Measurements from ENCODE around the gene LAPTM5. TPM values are rescaled to one million over a fixed set of nuclear protein-coding genes. Genes with fewer than 3 reads are reported as not detected.

The LAPTM5 gene
- total RNA-seq, 4 donors from 2014 or later, result 8.7 to 21.5 (median 15.6) TPM

DNA sequence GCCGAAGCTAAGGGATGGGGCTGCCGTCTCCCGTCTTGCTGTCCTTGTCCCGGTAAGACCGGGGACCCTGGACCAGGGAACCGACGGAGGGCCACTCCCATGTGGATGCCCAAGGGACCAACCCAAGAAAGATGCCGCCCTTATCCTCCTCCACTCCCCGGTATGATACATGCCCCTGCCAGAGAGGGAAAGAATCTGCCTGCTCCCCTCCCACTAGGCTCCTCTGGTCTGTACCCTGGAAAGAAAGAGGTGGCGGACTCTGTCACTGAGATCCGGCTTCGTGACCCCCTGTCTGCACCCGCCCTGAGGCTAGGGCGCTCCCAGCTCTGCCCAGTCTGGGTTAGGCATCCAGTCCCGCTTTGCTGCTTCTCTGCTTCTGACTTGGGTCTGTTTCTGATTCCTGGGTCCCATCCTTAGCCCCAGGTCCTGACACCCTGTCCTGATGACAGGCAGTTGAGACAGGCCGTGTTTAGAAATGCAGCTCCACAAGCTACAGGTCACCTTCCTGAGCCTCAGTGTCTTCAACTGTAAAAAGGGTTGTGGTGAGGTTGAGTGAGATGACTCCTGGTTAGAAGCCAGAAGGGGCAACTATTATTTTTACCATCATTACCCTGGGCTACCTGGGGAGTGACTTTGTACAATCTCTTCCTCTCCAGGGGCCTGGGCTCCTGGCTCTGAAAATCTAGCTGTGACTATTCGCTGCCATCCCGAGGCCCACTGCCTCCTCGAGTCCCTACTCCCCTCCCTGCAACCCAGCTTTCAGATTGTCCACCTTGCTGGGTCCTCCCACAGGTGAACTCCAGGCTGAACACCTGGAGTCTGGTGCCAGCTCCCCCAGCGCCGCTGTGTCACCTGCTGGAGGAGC is 37.9 kb downstream of the LAPTM5 start:
- DNase-seq (ENCODE audit: low spot score in 2 of 2), result no peak
- intact Hi-C loops (cut with DNase I; ENCODE audit: low total_unique reads), result loop anchor here (2.0 to 5.0 kb wide), 2 partner anchors 61 to 193 kb away; no protein-coding TSS in a partner anchor
- 27 to 31% methylated on average over 16 to 21 of the region's 21 CpGs for WGBS, 2 donors
- no peak overlapping the region for H3K4me3 ChIP-seq (ENCODE audit: low read depth, poor library complexity, severe bottlenecking)
- TF ChIP-seq POLR2A (IDR thresholded peaks at IDR 0.05), result no peak
- TF ChIP-seq, protein P1, sequence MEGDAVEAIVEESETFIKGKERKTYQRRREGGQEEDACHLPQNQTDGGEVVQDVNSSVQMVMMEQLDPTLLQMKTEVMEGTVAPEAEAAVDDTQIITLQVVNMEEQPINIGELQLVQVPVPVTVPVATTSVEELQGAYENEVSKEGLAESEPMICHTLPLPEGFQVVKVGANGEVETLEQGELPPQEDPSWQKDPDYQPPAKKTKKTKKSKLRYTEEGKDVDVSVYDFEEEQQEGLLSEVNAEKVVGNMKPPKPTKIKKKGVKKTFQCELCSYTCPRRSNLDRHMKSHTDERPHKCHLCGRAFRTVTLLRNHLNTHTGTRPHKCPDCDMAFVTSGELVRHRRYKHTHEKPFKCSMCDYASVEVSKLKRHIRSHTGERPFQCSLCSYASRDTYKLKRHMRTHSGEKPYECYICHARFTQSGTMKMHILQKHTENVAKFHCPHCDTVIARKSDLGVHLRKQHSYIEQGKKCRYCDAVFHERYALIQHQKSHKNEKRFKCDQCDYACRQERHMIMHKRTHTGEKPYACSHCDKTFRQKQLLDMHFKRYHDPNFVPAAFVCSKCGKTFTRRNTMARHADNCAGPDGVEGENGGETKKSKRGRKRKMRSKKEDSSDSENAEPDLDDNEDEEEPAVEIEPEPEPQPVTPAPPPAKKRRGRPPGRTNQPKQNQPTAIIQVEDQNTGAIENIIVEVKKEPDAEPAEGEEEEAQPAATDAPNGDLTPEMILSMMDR (IDR thresholded peaks at IDR 0.05), result peak in 1 of 3 donors; percentile 4

DNA sequence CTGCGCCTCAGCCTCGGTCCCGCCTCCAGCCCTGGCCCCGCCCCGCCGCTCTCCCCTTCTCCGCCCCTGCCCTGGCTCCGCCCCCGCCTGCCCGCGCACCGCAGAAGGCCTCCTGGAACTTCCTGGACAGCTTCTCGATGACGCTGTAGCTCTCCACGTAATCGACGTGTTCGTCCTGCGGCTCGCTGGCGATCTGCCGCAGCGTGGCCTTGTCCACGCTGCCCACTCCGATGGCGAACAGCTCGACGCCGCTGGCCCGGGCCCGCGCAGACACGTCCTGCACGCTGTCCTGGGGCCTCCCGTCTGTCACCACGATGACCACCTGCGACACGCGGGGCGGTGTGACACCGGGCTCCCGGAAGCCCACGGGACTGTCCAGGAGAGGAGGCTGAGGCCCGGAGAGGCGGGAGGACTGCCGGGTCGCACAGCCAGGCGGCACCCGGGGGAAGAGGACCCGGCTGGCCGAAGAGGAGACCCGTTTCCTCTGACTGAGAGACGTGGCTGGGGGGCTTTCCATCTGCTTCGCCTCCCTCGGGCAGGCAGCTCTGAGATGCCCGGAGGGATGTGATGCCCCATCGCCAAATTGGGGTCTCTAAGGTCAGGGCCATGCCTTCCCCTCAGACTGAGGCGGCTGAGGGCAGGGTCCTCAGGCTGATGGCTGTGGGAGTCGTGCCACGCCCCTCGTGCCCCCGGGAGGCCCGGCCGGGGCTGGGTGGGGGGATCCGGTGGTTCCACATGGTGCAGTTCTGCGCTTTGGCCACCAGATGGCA is 38.8 kb downstream of the LAPTM5 start:
- intact Hi-C loops (cut with DNase I; ENCODE audit: low total_unique reads), result no loop called here
- whole genome bisulfite sequencing, 2 donors, result 0% methylated on average over 12 to 30 of the region's 66 CpGs
- H3K4me3 ChIP-seq (ENCODE audit: low read depth, poor library complexity, severe bottlenecking), result peak overlapping the region; percentile 52
- peak; percentile 76 to 97 for DNase-seq (ENCODE audit: low spot score in 2 of 2)
- TF ChIP-seq POLR2A (IDR thresholded peaks at IDR 0.05), result peak in 1 of 2 donors; percentile 83
- TF ChIP-seq, protein P1 (IDR thresholded peaks at IDR 0.05), result peak in 1 of 3 donors; percentile 97

DNA sequence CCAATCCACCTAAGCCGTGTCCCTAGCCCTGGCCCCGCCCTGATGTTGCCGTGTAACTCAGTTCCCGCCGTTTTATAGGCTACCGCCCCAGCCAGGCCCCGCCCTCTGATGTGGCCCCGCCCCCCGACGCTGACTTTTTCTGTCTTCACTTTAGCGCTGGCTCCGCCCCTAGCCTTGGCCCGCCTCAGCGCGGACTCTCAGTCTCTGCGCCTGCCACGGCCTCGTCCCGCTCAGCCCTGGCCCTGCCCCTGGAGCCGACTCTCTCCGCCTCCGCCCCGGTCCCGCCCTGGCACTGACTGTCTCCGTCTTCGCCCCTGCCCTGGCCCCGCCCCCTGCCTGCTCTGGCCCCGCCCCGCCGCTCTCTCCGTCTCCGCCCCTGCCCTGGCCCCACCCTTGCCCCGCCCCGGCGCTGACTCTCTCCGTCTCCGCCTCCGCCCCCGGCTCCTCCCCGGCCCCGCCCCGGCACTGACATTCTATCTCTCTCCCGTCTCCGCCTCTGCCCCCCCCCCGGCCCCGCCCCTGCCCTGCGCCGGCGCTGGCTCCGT is 39.4 kb downstream of the LAPTM5 start:
- H3K4me3 ChIP-seq (ENCODE audit: low read depth, poor library complexity, severe bottlenecking), result no peak overlapping the region
- intact Hi-C loops (cut with DNase I; ENCODE audit: low total_unique reads), result no loop called here
- WGBS, 2 donors, result 2% methylated on average over 33 to 35 of the region's 50 CpGs
- peak; percentile 99 to 100 for DNase-seq (ENCODE audit: low spot score in 2 of 2)
- no peak for TF ChIP-seq POLR2A (IDR thresholded peaks at IDR 0.05)
- TF ChIP-seq, protein P1 (IDR thresholded peaks at IDR 0.05), result no peak

DNA sequence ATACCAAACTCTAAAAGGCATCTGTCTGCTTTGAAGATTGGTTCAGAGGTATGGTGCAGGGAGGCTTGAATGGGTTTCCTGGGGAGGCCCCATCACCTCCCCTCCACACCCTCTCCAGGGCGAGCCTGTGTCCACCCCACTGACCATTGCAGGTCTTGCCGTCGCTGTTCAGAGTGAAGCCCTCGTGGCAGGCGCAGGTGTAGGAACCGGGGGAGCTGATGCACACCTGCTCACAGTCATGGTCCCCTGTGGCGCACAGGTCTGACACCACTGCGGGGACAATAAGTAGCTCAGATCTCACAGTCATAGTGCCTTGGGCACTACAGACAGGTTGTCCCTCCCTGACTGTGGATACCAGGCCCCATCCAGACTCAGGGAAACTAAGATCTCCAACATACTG is 40.9 kb downstream of the LAPTM5 start:
- no peak for DNase-seq (ENCODE audit: low spot score in 2 of 2)
- 98 to 100% methylated on average over 8 of the region's 8 CpGs for WGBS, 2 donors

DNA sequence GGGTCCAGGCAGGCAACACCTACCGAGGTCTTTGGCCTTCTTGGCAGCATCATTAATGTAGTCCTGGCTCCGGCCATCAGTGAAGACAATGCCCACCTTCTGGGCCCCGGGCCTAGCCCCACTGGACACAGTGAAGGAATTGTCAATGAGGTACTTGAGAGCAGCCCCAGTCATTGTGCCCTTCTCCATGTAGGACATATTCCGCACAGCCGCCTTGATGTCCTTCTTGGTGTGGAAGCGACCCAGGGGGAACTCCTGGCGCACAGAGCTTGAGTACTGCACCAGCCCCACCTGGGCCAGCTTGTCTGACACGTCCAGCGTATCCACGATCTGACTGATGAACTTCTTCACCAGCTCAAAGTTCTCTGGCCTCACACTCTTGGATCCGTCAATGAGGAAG is 41.7 kb downstream of the LAPTM5 start:
- TF ChIP-seq, protein P1 (IDR thresholded peaks at IDR 0.05), result no peak
- intact Hi-C loops (cut with DNase I; ENCODE audit: low total_unique reads), result no loop called here
- no peak overlapping the region for H3K4me3 ChIP-seq (ENCODE audit: low read depth, poor library complexity, severe bottlenecking)
- no peak for DNase-seq (ENCODE audit: low spot score in 2 of 2)
- 96 to 100% methylated on average over 9 to 11 of the region's 11 CpGs for WGBS, 2 donors

More for the DNA sequence above, 40.9 kb downstream of the LAPTM5 start:
- TF ChIP-seq, protein P1 (IDR thresholded peaks at IDR 0.05), result no peak
- TF ChIP-seq POLR2A (IDR thresholded peaks at IDR 0.05), result no peak
- intact Hi-C loops (cut with DNase I; ENCODE audit: low total_unique reads), result no loop called here
- no peak overlapping the region for H3K4me3 ChIP-seq (ENCODE audit: low read depth, poor library complexity, severe bottlenecking)
